GM12878 (cell line): ENCODE results near the gene GTPBP1. TPM values are rescaled to one million over a fixed set of nuclear protein-coding genes. Genes with fewer than 3 reads are reported as not detected.

ENCODE experiments used
- BMI1 ChIP-seq: fragments of 450-650 bp; IDR thresholded peaks from 2 replicates; pipeline ENCODE4 v1.6.1; 2016; ENCODE audit warnings: mild to moderate bottlenecking, moderate library complexity, borderline replicate concordance
- CBFB ChIP-seq: IDR thresholded peaks from 2 replicates; pipeline ENCODE4 v1.6.1; 2016; ENCODE audit warnings: antibody characterized with exemption, low read depth
- EED ChIP-seq: sonication (generic); IDR thresholded peaks from 2 replicates; pipeline ENCODE4 v1.6.1; 2016; ENCODE audit warnings: antibody characterized with exemption, low read depth
- FOXM1 ChIP-seq: IDR thresholded peaks from 2 replicates; pipeline ENCODE4 v1.6.1; 2012; ENCODE audit warnings: low read depth, mild to moderate bottlenecking, inconsistent platforms, low read length, moderate library complexity
- HDAC2 ChIP-seq: fragments of 200-600 bp; sonication (generic); IDR thresholded peaks from 2 replicates; pipeline ENCODE4 v1.6.1; 2017
- IRF4 ChIP-seq: IDR thresholded peaks from 2 replicates; pipeline ENCODE4 v1.6.1; 2011; ENCODE audit warnings: low read depth, low read length
- KAT2A ChIP-seq: conservative IDR thresholded peaks from 2 replicates; pipeline ENCODE4 v1.6.1; 2011; ENCODE audit warnings: low read depth, low read length; ENCODE audit not compliant: control insufficient read depth
- LARP7 ChIP-seq: fragments of 450-650 bp; IDR thresholded peaks from 2 replicates; pipeline ENCODE4 v1.6.1; 2017; ENCODE audit warnings: mild to moderate bottlenecking
- NR2C1 ChIP-seq: fragments of 450-650 bp; IDR thresholded peaks from 2 replicates; pipeline ENCODE4 v1.6.1; 2017; ENCODE audit warnings: antibody characterized with exemption, mild to moderate bottlenecking, moderate library complexity
- RELB ChIP-seq: fragments of 450-650 bp; IDR thresholded peaks from 2 replicates; pipeline ENCODE4 v1.6.1; 2017; ENCODE audit warnings: low read depth, mild to moderate bottlenecking, moderate library complexity
- RUNX3 ChIP-seq: IDR thresholded peaks from 2 replicates; pipeline ENCODE4 v1.6.1; 2012; ENCODE audit warnings: low read length, inconsistent platforms
- SIX5 ChIP-seq: IDR thresholded peaks from 2 replicates; pipeline ENCODE4 v1.6.1; 2011; ENCODE audit warnings: mild to moderate bottlenecking, low read depth, low read length, moderate library complexity; ENCODE audit not compliant: severe bottlenecking
- STAT3 ChIP-seq: IDR thresholded peaks from 2 replicates; pipeline ENCODE4 v1.6.1; 2011; ENCODE audit warnings: low read depth, low read length, improper control_type of control experiment
- SUPT20H ChIP-seq: IDR thresholded peaks from 2 replicates; pipeline ENCODE4 v1.6.1; 2011; ENCODE audit warnings: low read depth, mild to moderate bottlenecking, low read length, moderate library complexity, borderline replicate concordance; ENCODE audit not compliant: control insufficient read depth
- YY1 ChIP-seq: IDR thresholded peaks from 2 replicates; pipeline ENCODE4 v1.6.1; 2011; ENCODE audit warnings: low read depth, mild to moderate bottlenecking, low read length
- ZBTB11 ChIP-seq: fragments of 450-650 bp; formaldehyde crosslinking; IDR thresholded peaks from 2 replicates; pipeline ENCODE4 v1.5.0; 2022; ENCODE audit warnings: mild to moderate bottlenecking, missing genetic modification characterization
- ZBTB4 ChIP-seq: fragments of 450-650 bp; formaldehyde crosslinking; IDR thresholded peaks from 2 replicates; pipeline ENCODE4 v1.4.0; 2022; ENCODE audit warnings: mild to moderate bottlenecking, moderate library complexity
- polyA plus RNA-seq, 11 experiments: library from polyadenylated mRNA; depleted of rRNA in 4 of 11; unstranded in 6 of 11; stranded (reverse) in 5 of 11; fragments of >200 nt; fragmentation: Nextera tagmentation in 4 of 11; fragmentation: Illumina TruSeq in 1 of 11; extraction: Ambion mirVana in 4 of 11; extraction: Trizol in 1 of 11; gene quantifications; 1 replicate in 1 of 11; 2 replicates in 10 of 11; pipeline versions ENCODE4 v1.2.1 to v1.2.3, GENCODE V29; 2011 to 2016; ENCODE audit warnings: inconsistent platforms in 2 of 11, missing spikeins in 2 of 11, low read depth in 1 of 11
- total RNA-seq, 4 experiments: library from RNA; depleted of rRNA in 3 of 4; stranded (reverse); fragments of >200 nt in 3 of 4; fragmentation: Illumina TruSeq in 1 of 4; extraction: Trizol in 1 of 4; gene quantifications; 2 replicates each; pipeline versions ENCODE4 v1.2.1 to v1.2.3, GENCODE V29; 2013 to 2021
- TF ChIP-seq, protein P1 (sequence below): fragments of 150-350 bp; IDR thresholded peaks from 2 replicates; pipeline ENCODE4 v1.6.1; 2014; ENCODE audit warnings: mild to moderate bottlenecking, low read depth, low read length
- TF ChIP-seq, protein P2 (sequence below): IDR thresholded peaks from 2 replicates; pipeline ENCODE4 v1.6.1; 2011; ENCODE audit warnings: mild to moderate bottlenecking, low read depth, low read length, moderate library complexity; ENCODE audit not compliant: insufficient replicate concordance

GTPBP1 gene
- total and polyA plus RNA-seq, 10 of the 15 experiments (the other 5 are each of a cell fraction or from before 2014, with no cell fraction given) = 0.89 to 63.1 (median 34.2) TPM

GRCh38 chr22:38656256-38657044 lies 49.3 kb upstream of the GTPBP1 start, which contains the start of the genes CBY1 and FAM227A (continued):
- TF ChIP-seq RELB (peak; percentile 75), FOXM1 (no peak), SUPT20H (no peak), ZBTB11 (CRISPR knock-in tag) (no peak), NR2C1 (no peak), KAT2A (no peak), IRF4 (no peak), BMI1 (peak; percentile 95), CBFB (no peak), ZBTB4 (CRISPR knock-in tag) (no peak), YY1 (peak; percentile 76), EED (no peak), LARP7 (peak; percentile 58; the same call in 1 of the 2 replicates), SIX5 (peak; percentile 46), STAT3 (no peak), HDAC2 (no peak), RUNX3 (0 out of 2 replicates have a peak, but pooled peaks have one; percentile 15)
- TF ChIP-seq, protein P1, sequence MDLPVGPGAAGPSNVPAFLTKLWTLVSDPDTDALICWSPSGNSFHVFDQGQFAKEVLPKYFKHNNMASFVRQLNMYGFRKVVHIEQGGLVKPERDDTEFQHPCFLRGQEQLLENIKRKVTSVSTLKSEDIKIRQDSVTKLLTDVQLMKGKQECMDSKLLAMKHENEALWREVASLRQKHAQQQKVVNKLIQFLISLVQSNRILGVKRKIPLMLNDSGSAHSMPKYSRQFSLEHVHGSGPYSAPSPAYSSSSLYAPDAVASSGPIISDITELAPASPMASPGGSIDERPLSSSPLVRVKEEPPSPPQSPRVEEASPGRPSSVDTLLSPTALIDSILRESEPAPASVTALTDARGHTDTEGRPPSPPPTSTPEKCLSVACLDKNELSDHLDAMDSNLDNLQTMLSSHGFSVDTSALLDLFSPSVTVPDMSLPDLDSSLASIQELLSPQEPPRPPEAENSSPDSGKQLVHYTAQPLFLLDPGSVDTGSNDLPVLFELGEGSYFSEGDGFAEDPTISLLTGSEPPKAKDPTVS = no peak
- TF ChIP-seq, protein P2, sequence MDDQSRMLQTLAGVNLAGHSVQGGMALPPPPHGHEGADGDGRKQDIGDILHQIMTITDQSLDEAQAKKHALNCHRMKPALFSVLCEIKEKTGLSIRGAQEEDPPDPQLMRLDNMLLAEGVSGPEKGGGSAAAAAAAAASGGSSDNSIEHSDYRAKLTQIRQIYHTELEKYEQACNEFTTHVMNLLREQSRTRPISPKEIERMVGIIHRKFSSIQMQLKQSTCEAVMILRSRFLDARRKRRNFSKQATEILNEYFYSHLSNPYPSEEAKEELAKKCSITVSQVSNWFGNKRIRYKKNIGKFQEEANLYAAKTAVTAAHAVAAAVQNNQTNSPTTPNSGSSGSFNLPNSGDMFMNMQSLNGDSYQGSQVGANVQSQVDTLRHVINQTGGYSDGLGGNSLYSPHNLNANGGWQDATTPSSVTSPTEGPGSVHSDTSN = no peak
